ENCODE measurements around the gene ITGA2B. TPM values are rescaled to one million over a fixed set of nuclear protein-coding genes. Genes with fewer than 3 reads are reported as not detected.
A peak's percentile ranks its signal among the peaks of the same experiment; 100 is the strongest.

Gene ITGA2B
- total RNA-seq, 1 experiment from 2014 or later: 8.3 TPM

- H2AFZ ChIP-seq (ENCODE audit: low read length): no peak overlapping the region
- no CpG with 5 or more reads among the region's 77 CpGs for WGBS (ENCODE audit: extremely low coverage, insufficient read length, low lambda C conversion rate)
- peaks cover 0 to 15% of the 10 kb centered on the region in 2 experiments; a peak in 2 of 4 replicates for H3K4me1 Mint-ChIP-seq
- H3K23ac ChIP-seq (ENCODE audit: insufficient read length, low read depth, low read length): no peak overlapping the region
- no peaks in the 10 kb centered on the region for H3K4me1 ChIP-seq (ENCODE audit: insufficient read depth, low read length)
- H2BK5ac ChIP-seq (ENCODE audit: insufficient read length, low read length): no peak overlapping the region
- no peak overlapping the region; the same call in 1 of the 2 replicates for H3K14ac ChIP-seq (ENCODE audit: insufficient read depth, low read length)
- peaks cover 5% of the 10 kb centered on the region; the same call in 1 of the 2 replicates for H3K27me3 Mint-ChIP-seq (ENCODE audit: low read depth)
- H3K27ac ChIP-seq (ENCODE audit: insufficient read length, low read depth, low read length): no peak overlapping the region
- no peaks in the 10 kb centered on the region for H3K79me2 ChIP-seq (ENCODE audit: insufficient read depth, low read length)
- peaks cover 3 to 23% (median 15%) of the 10 kb centered on the region in 3 experiments; a peak in 6 of 7 replicates for H3K36me3 Mint-ChIP-seq (ENCODE audit: insufficient read depth in 1 of 3, low read depth in 3 of 3)
- no peak overlapping the region for H2BK12ac ChIP-seq (ENCODE audit: insufficient read length, low read depth, low read length)
- no peak overlapping the region for H3K18ac ChIP-seq (ENCODE audit: insufficient read length, low read depth, low read length)
- H3K56ac ChIP-seq (ENCODE audit: insufficient read length, low read depth, low read length): no peak overlapping the region
- DNase-seq: peak; percentile 91
- no peak overlapping the region for H3K4ac ChIP-seq (ENCODE audit: low read depth, low read length)
- H4K91ac ChIP-seq (ENCODE audit: insufficient read length, low read depth, low read length): no peak overlapping the region
- H4K5ac ChIP-seq (ENCODE audit: insufficient read length, low read depth, low read length): no peak overlapping the region
- H4K20me1 ChIP-seq (ENCODE audit: control insufficient read depth, insufficient read depth, insufficient read length): no peaks in the 10 kb centered on the region
- no peaks in the 10 kb centered on the region for H3K9me3 ChIP-seq (ENCODE audit: control insufficient read depth, low read depth, low read length)
- peak overlapping the region; percentile 45 for H3K4me2 ChIP-seq (ENCODE audit: insufficient read depth, insufficient read length, low read length)
- no peak overlapping the region for H2BK20ac ChIP-seq (ENCODE audit: low read depth, low read length, poor library complexity, severe bottlenecking)
- TF ChIP-seq CTCF (conservative IDR thresholded peaks at IDR 0.05): peak; percentile 82
- H3K79me1 ChIP-seq (ENCODE audit: insufficient read depth, low read depth, low read length, poor library complexity, severe bottlenecking): no peaks in the 10 kb centered on the region
- H2AK5ac ChIP-seq (ENCODE audit: insufficient read length, low read length): no peak overlapping the region
- no peak overlapping the region for H3T11ph ChIP-seq (ENCODE audit: low read length)
- H3K4me3 Mint-ChIP-seq: peak overlapping the region; percentile 68 to 79
- H2BK120ac ChIP-seq (ENCODE audit: low read depth, low read length, poor library complexity, severe bottlenecking): no peak overlapping the region
- H3K9me3 Mint-ChIP-seq: no peaks in the 10 kb centered on the region; a peak in 1 of 5 replicates
- H3K27ac Mint-ChIP-seq: peak overlapping the region in 2 of 3 experiments; percentile 33 to 77; a peak in 2 of 7 replicates
- no peaks in the 10 kb centered on the region for H3K27me3 ChIP-seq (ENCODE audit: insufficient read depth, low read length)
- H3K23me2 ChIP-seq (ENCODE audit: insufficient read length, low read depth, low read length, poor library complexity, severe bottlenecking): peaks cover 3% of the 10 kb centered on the region
- no peak overlapping the region for H3K9ac ChIP-seq (ENCODE audit: extremely low read depth, insufficient read length, low read length)
- no peak overlapping the region for H4K8ac ChIP-seq (replicated peaks; ENCODE audit: insufficient read length, low read depth, low read length)
- no peak overlapping the region for H2BK15ac ChIP-seq (ENCODE audit: low read depth, low read length)
Measured at GRCh38 chr17:44354582-44355561, 34.6 kb downstream of the ITGA2B start.

Measured in H9 (cell line).